Loucy (cell line): ENCODE measurements around the gene STIMATE.

Experiments
- H2AFZ ChIP-seq: fragments of 200-600 bp; sonication (generic); 2 replicates; pipeline ENCODE4 v1.6.0; 2016; ENCODE audit warnings: antibody characterized with exemption, mild to moderate bottlenecking, low read length, moderate library complexity
- H3F3A ChIP-seq: fragments of 200-600 bp; 2 replicates; pipeline ENCODE4 v1.6.0; 2016; ENCODE audit warnings: antibody characterized with exemption, low read depth, mild to moderate bottlenecking
- H3K27me3 ChIP-seq: fragments of 200-600 bp; sonication (generic); 2 replicates; pipeline ENCODE4 v1.6.1; 2014; ENCODE audit warnings: low read length, mild to moderate bottlenecking; ENCODE audit not compliant: insufficient read depth, poor library complexity, severe bottlenecking
- H3K36me3 ChIP-seq: fragments of 200-600 bp; sonication (generic); 2 replicates; pipeline ENCODE4 v1.6.1; 2016; ENCODE audit warnings: low read length; ENCODE audit not compliant: insufficient read depth
- H3K4me1 ChIP-seq: fragments of 200-600 bp; sonication (generic); 2 replicates; pipeline ENCODE4 v1.5.1; 2014; ENCODE audit warnings: low read length, mild to moderate bottlenecking; ENCODE audit not compliant: insufficient read depth, poor library complexity, severe bottlenecking
- H3K4me2 ChIP-seq: fragments of 200-600 bp; sonication (generic); 2 replicates; pipeline ENCODE4 v1.6.0; 2014; ENCODE audit warnings: antibody characterized with exemption, low read length, low read depth, mild to moderate bottlenecking; ENCODE audit not compliant: poor library complexity, severe bottlenecking
- H3K4me3 ChIP-seq: fragments of 200-600 bp; sonication (generic); 2 replicates; pipeline ENCODE4 v1.5.1; 2014; ENCODE audit warnings: low read length, mild to moderate bottlenecking, mixed read lengths; ENCODE audit not compliant: poor library complexity, severe bottlenecking
- H3K79me2 ChIP-seq: fragments of 200-600 bp; sonication (generic); 2 replicates; pipeline ENCODE4 v1.6.1; 2014; ENCODE audit warnings: low read length; ENCODE audit not compliant: insufficient read depth
- H3K9ac ChIP-seq: fragments of 200-600 bp; sonication (generic); 2 replicates; pipeline ENCODE4 v1.6.0; 2014; ENCODE audit warnings: mild to moderate bottlenecking, low read depth, low read length, moderate library complexity; ENCODE audit not compliant: poor library complexity, severe bottlenecking
- H3K9me2 ChIP-seq: fragments of 200-600 bp; sonication (generic); replicated peaks from 2 replicates; pipeline ENCODE4 v1.6.1; 2016; ENCODE audit warnings: low read depth, low read length, mixed read lengths
- H3K9me3 ChIP-seq: fragments of 200-600 bp; sonication (generic); 2 replicates; pipeline ENCODE4 v1.6.1; 2014; ENCODE audit warnings: mild to moderate bottlenecking, antibody characterized with exemption, low read length, low read depth; ENCODE audit not compliant: insufficient read depth
- H4K20me1 ChIP-seq: fragments of 200-600 bp; sonication (generic); 2 replicates; pipeline ENCODE4 v1.6.0; 2014; ENCODE audit warnings: antibody characterized with exemption, low read length, mild to moderate bottlenecking; ENCODE audit not compliant: insufficient read depth, poor library complexity, severe bottlenecking
- CTCF ChIP-seq: fragments of 200-600 bp; sonication (generic); conservative IDR thresholded peaks from 2 replicates; pipeline ENCODE4 v1.5.1; 2014; ENCODE audit warnings: mild to moderate bottlenecking, antibody characterized with exemption, low read length
- EZH2phosphoT487 ChIP-seq: fragments of 200-600 bp; IDR thresholded peaks from 2 replicates; pipeline ENCODE4 v1.6.1; 2018; ENCODE audit warnings: antibody characterized with exemption, mild to moderate bottlenecking, moderate library complexity, borderline replicate concordance

STIMATE gene

GRCh38 chr3:52931889-52932288 is 34.5 kb upstream of the STIMATE start:
- H3K4me3 ChIP-seq: no peak overlapping the region
- no peaks in the 10 kb centered on the region for H3K9me3 ChIP-seq
- H4K20me1 ChIP-seq: no peaks in the 10 kb centered on the region
- no peaks in the 10 kb centered on the region for H3K9me2 ChIP-seq
- no peak overlapping the region for H3K4me2 ChIP-seq
- no peaks in the 10 kb centered on the region for H3K79me2 ChIP-seq
- H3K9ac ChIP-seq: no peak overlapping the region
- H3F3A ChIP-seq: no peaks in the 10 kb centered on the region
- no peaks in the 10 kb centered on the region for H3K4me1 ChIP-seq
- peaks cover 39% of the 10 kb centered on the region for H3K36me3 ChIP-seq
- TF ChIP-seq EZH2phosphoT487 (no peak), CTCF (0 out of 2 replicates have a peak, but pooled peaks have one; percentile 25)
- H3K27me3 ChIP-seq: no peaks in the 10 kb centered on the region
- H2AFZ ChIP-seq: no peak overlapping the region

- H4K20me1 ChIP-seq: no peaks in the 10 kb centered on the region
- H3F3A ChIP-seq: no peaks in the 10 kb centered on the region
- H3K9me2 ChIP-seq: no peaks in the 10 kb centered on the region
- H3K4me1 ChIP-seq: no peaks in the 10 kb centered on the region
- H3K4me2 ChIP-seq: no peak overlapping the region
- TF ChIP-seq CTCF: no peak
- TF ChIP-seq EZH2phosphoT487: no peak
- H3K36me3 ChIP-seq: peaks cover 41% of the 10 kb centered on the region
- H3K4me3 ChIP-seq: no peak overlapping the region
- H3K9ac ChIP-seq: no peak overlapping the region
- no peaks in the 10 kb centered on the region for H3K79me2 ChIP-seq
- no peaks in the 10 kb centered on the region for H3K9me3 ChIP-seq
- H2AFZ ChIP-seq: no peak overlapping the region
- no peaks in the 10 kb centered on the region for H3K27me3 ChIP-seq
Measured at GRCh38 chr3:52931328-52931727, 34.0 kb upstream of the STIMATE start.

- H2AFZ ChIP-seq: no peak overlapping the region
Measured at GRCh38 chr3:52930748-52931147, 33.4 kb upstream of the STIMATE start.

More at GRCh38 chr3:52930748-52931147, 33.4 kb upstream of the STIMATE start:
- no peaks in the 10 kb centered on the region for H3K9me2 ChIP-seq
- H4K20me1 ChIP-seq: no peaks in the 10 kb centered on the region
- no peaks in the 10 kb centered on the region for H3K9me3 ChIP-seq
- H3F3A ChIP-seq: no peaks in the 10 kb centered on the region
- H3K4me2 ChIP-seq: no peak overlapping the region
- peaks cover 41% of the 10 kb centered on the region for H3K36me3 ChIP-seq
- H3K9ac ChIP-seq: no peak overlapping the region
- peaks cover 1% of the 10 kb centered on the region for H3K4me1 ChIP-seq
- no peak overlapping the region for H3K4me3 ChIP-seq
- no peak for TF ChIP-seq EZH2phosphoT487
- no peak for TF ChIP-seq CTCF
- H3K27me3 ChIP-seq: no peaks in the 10 kb centered on the region
- H3K79me2 ChIP-seq: no peaks in the 10 kb centered on the region
